Hepatocyte (in vitro differentiated cells): ENCODE results near the gene ADD2. TPM values are rescaled to one million over a fixed set of nuclear protein-coding genes. Genes with fewer than 3 reads are reported as not detected.

Source experiments
- DNase-seq: peaks from one replicate; pipeline ENCODE4 v3.0.0-alpha.2; 2016; ENCODE audit warnings: low spot score
- H2AFZ ChIP-seq: fragments of 200-600 bp; sonication (generic); 2 replicates; pipeline ENCODE4 v1.6.0; 2016; ENCODE audit warnings: antibody characterized with exemption, mild to moderate bottlenecking
- H3K27ac ChIP-seq: fragments of 200-600 bp; sonication (generic); 2 replicates; pipeline ENCODE4 v1.5.1; 2016; ENCODE audit warnings: mild to moderate bottlenecking
- H3K27me3 ChIP-seq: fragments of 200-600 bp; sonication (generic); 2 replicates; pipeline ENCODE4 v1.6.1; 2016
- H3K36me3 ChIP-seq: fragments of 200-600 bp; sonication (generic); replicated peaks from 2 replicates; pipeline ENCODE4 v1.5.1; 2016; ENCODE audit warnings: low read depth; ENCODE audit not compliant: insufficient read depth
- H3K4me1 ChIP-seq: fragments of 200-600 bp; sonication (generic); 2 replicates; pipeline ENCODE4 v1.5.1; 2016; ENCODE audit warnings: mild to moderate bottlenecking, moderate library complexity; ENCODE audit not compliant: insufficient read depth
- H3K4me2 ChIP-seq: fragments of 200-600 bp; sonication (generic); 2 replicates; pipeline ENCODE4 v1.6.0; 2016
- H3K4me3 ChIP-seq: fragments of 200-600 bp; sonication (generic); 2 replicates; pipeline ENCODE4 v1.5.1; 2016; ENCODE audit warnings: mild to moderate bottlenecking
- H3K79me2 ChIP-seq: fragments of 200-600 bp; sonication (generic); 2 replicates; pipeline ENCODE4 v1.6.0; 2017; ENCODE audit warnings: mild to moderate bottlenecking
- H3K9me2 ChIP-seq: fragments of 200-600 bp; sonication (generic); replicated peaks from 2 replicates; pipeline ENCODE4 v1.6.0; 2017; ENCODE audit warnings: mild to moderate bottlenecking; ENCODE audit not compliant: insufficient read depth
- H3K9me3 ChIP-seq: fragments of 200-600 bp; sonication (generic); 2 replicates; pipeline ENCODE4 v1.5.1; 2016; ENCODE audit warnings: low read depth, mild to moderate bottlenecking
- H4K20me1 ChIP-seq: fragments of 200-600 bp; sonication (generic); 2 replicates; pipeline ENCODE4 v1.6.0; 2016; ENCODE audit warnings: mild to moderate bottlenecking; ENCODE audit not compliant: insufficient read depth, poor library complexity, severe bottlenecking
- EZH2 ChIP-seq: fragments of 200-600 bp; sonication (generic); IDR thresholded peaks from 2 replicates; pipeline ENCODE4 v1.6.1; 2016; ENCODE audit warnings: antibody characterized with exemption, mild to moderate bottlenecking, borderline replicate concordance
- EZH2phosphoT487 ChIP-seq: fragments of 200-600 bp; sonication (generic); IDR thresholded peaks from one replicate; pipeline ENCODE4 v1.6.1; 2018; ENCODE audit warnings: antibody characterized with exemption, mild to moderate bottlenecking, low read depth, moderate library complexity; ENCODE audit not compliant: unreplicated experiment, severe bottlenecking
- WGBS: methylation state at CpG from one replicate; pipeline ENCODE4 v1.1.6; 2016; ENCODE audit warnings: low lambda C conversion rate; ENCODE audit errors: missing lambda C conversion rate; 5-methylcytosine and 5-hydroxymethylcytosine counted together
- polyA plus RNA-seq: library from polyadenylated mRNA; unstranded; fragments of >200 nt; fragmentation: Nextera tagmentation; extraction: Ambion mirVana; gene quantifications from 2 replicates; pipeline ENCODE4 v1.2.1, GENCODE V29; 2016
- small RNA-seq: library from RNA; depleted of rRNA; stranded (forward); fragments of <200 nt; gene quantifications from one replicate; pipeline ENCODE3, GENCODE V24; 2014
- total RNA-seq: library from RNA; depleted of rRNA; stranded (reverse); fragments of >200 nt; gene quantifications from 2 replicates; pipeline ENCODE4 v1.2.3, GENCODE V29; 2014
- TF ChIP-seq, protein P1 (sequence below): fragments of 200-600 bp; sonication (generic); IDR thresholded peaks from 2 replicates; pipeline ENCODE4 v1.5.1; 2016; ENCODE audit warnings: antibody characterized with exemption, mild to moderate bottlenecking; ENCODE audit not compliant: poor library complexity

The ADD2 gene
- total and polyA plus RNA-seq, 2 experiments from 2014 or later: 0.74 to 2.4 TPM

DNA sequence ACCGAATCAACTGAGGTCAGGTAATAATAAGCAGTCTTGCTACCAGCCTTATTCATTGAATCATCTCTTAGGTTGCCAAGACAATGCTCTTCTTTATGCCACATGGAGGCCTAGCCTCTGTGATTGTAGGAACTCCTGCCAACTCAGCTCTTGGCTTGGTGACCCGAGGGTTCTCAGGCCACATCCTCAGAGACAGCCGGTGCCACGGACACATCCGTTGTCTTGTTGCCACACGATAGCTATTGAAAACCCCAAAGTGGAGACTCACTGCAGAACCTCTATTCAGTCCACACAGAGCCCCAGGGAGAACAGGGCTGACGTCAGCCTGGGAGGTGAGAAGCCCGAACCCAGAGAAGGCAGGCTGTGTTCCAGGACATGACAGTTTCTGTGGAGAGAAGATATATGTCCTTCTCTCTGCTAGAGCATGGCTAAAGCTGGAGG is 160.9 kb downstream of the ADD2 start:
- no peak for DNase-seq
- Histone ChIP-seq H3K27ac (no peak overlapping the region), H3K27me3 (no peaks in the 10 kb centered on the region), H3K9me3 (no peaks in the 10 kb centered on the region), H3K4me1 (no peaks in the 10 kb centered on the region), H3K9me2 (no peaks in the 10 kb centered on the region), H3K4me3 (no peak overlapping the region), H3K36me3 (no peaks in the 10 kb centered on the region), H2AFZ (no peak overlapping the region), H4K20me1 (no peaks in the 10 kb centered on the region), H3K79me2 (no peaks in the 10 kb centered on the region), H3K4me2 (no peak overlapping the region)
- 91% methylated on average over 8 of the region's 8 CpGs for WGBS
- TF ChIP-seq, protein P1, sequence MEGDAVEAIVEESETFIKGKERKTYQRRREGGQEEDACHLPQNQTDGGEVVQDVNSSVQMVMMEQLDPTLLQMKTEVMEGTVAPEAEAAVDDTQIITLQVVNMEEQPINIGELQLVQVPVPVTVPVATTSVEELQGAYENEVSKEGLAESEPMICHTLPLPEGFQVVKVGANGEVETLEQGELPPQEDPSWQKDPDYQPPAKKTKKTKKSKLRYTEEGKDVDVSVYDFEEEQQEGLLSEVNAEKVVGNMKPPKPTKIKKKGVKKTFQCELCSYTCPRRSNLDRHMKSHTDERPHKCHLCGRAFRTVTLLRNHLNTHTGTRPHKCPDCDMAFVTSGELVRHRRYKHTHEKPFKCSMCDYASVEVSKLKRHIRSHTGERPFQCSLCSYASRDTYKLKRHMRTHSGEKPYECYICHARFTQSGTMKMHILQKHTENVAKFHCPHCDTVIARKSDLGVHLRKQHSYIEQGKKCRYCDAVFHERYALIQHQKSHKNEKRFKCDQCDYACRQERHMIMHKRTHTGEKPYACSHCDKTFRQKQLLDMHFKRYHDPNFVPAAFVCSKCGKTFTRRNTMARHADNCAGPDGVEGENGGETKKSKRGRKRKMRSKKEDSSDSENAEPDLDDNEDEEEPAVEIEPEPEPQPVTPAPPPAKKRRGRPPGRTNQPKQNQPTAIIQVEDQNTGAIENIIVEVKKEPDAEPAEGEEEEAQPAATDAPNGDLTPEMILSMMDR: no peak
- no peak for TF ChIP-seq EZH2
- no peak for TF ChIP-seq EZH2phosphoT487

Small RNA genes lying within 50 kb of the gene (small RNA-seq; reads per million reads assigned to genes)
- gene HMGN2P21: not detected

Other genes starting within 250 kb of the ADD2 start
- 2.4 and 5.6 TPM in 2 replicates for gene TGFA, start 214.4 kb downstream of the ADD2 start, total RNA-seq
- gene TGFA, start 214.4 kb downstream of the ADD2 start, polyA plus RNA-seq: 2.2 and 2.6 TPM in 2 replicates
- not detected in 2 replicates for gene FIGLA, start 22.4 kb upstream of the ADD2 start, total RNA-seq
- not detected in 2 replicates for gene FIGLA, start 22.4 kb upstream of the ADD2 start, polyA plus RNA-seq
- not detected in 2 replicates for gene CLEC4F, start 52.4 kb upstream of the ADD2 start, total RNA-seq
- gene CLEC4F, start 52.4 kb upstream of the ADD2 start, polyA plus RNA-seq: not detected in 2 replicates
- gene CD207, start 67.6 kb upstream of the ADD2 start, total RNA-seq: not detected in 2 replicates
- gene CD207, start 67.6 kb upstream of the ADD2 start, polyA plus RNA-seq: 0.29 TPM in 1 of 2 replicates, not detected in the other
- 0.20 and 0.52 TPM in 2 replicates for gene VAX2, start 132.4 kb upstream of the ADD2 start, total RNA-seq
- 0.23 and 1.2 TPM in 2 replicates for gene VAX2, start 132.4 kb upstream of the ADD2 start, polyA plus RNA-seq
- 0.84 and 1.7 TPM in 2 replicates for gene ATP6V1B1, start 167.7 kb upstream of the ADD2 start, total RNA-seq
- 2.9 and 4.0 TPM in 2 replicates for gene ATP6V1B1, start 167.7 kb upstream of the ADD2 start, polyA plus RNA-seq
- gene ANKRD53, start 210.4 kb upstream of the ADD2 start, total RNA-seq: 0.48 and 0.97 TPM in 2 replicates
- gene ANKRD53, start 210.4 kb upstream of the ADD2 start, polyA plus RNA-seq: 3.4 and 4.7 TPM in 2 replicates
- gene TEX261, start 226.7 kb upstream of the ADD2 start, total RNA-seq: 62.6 and 81.0 TPM in 2 replicates
- gene TEX261, start 226.7 kb upstream of the ADD2 start, polyA plus RNA-seq: 39.5 and 41.5 TPM in 2 replicates